ENCODE measurements around the gene SEC11A.
"Not testable (repeated sequence)": the region's sequence is repeated elsewhere in the genome, so short reads cannot be mapped to it uniquely, and the experiment has no call there.

The SEC11A gene

GRCh38 chr15:84761607-84762131, 45.7 kb upstream of the SEC11A start:
- Mint-ChIP-seq H3K4me1 (peaks cover 8% of the 10 kb centered on the region), H3K27me3 (ENCODE audit: low read depth, poor library complexity) (no peaks in the 10 kb centered on the region), H3K27ac (no peak overlapping the region), H3K4me3 (no peak overlapping the region), H3K9me3 (no peaks in the 10 kb centered on the region), H3K36me3 (ENCODE audit: low read depth) (peaks cover 14% of the 10 kb centered on the region)
- DNase-seq = no peak
- TF ChIP-seq, protein P1, sequence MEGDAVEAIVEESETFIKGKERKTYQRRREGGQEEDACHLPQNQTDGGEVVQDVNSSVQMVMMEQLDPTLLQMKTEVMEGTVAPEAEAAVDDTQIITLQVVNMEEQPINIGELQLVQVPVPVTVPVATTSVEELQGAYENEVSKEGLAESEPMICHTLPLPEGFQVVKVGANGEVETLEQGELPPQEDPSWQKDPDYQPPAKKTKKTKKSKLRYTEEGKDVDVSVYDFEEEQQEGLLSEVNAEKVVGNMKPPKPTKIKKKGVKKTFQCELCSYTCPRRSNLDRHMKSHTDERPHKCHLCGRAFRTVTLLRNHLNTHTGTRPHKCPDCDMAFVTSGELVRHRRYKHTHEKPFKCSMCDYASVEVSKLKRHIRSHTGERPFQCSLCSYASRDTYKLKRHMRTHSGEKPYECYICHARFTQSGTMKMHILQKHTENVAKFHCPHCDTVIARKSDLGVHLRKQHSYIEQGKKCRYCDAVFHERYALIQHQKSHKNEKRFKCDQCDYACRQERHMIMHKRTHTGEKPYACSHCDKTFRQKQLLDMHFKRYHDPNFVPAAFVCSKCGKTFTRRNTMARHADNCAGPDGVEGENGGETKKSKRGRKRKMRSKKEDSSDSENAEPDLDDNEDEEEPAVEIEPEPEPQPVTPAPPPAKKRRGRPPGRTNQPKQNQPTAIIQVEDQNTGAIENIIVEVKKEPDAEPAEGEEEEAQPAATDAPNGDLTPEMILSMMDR (IDR thresholded peaks at IDR 0.05) = no peak

GRCh38 chr15:84760219-84760618, 44.3 kb upstream of the SEC11A start:
- TF ChIP-seq, protein P1 (IDR thresholded peaks at IDR 0.05) = no peak
- peaks cover 8% of the 10 kb centered on the region for H3K36me3 Mint-ChIP-seq (ENCODE audit: low read depth)
- H3K27ac Mint-ChIP-seq = no peak overlapping the region
- H3K4me1 Mint-ChIP-seq = peaks cover 18% of the 10 kb centered on the region
- no peak overlapping the region for H3K4me3 Mint-ChIP-seq
- H3K27me3 Mint-ChIP-seq (ENCODE audit: low read depth, poor library complexity) = no peaks in the 10 kb centered on the region
- no peak for DNase-seq
- H3K9me3 Mint-ChIP-seq = no peaks in the 10 kb centered on the region

DNA sequence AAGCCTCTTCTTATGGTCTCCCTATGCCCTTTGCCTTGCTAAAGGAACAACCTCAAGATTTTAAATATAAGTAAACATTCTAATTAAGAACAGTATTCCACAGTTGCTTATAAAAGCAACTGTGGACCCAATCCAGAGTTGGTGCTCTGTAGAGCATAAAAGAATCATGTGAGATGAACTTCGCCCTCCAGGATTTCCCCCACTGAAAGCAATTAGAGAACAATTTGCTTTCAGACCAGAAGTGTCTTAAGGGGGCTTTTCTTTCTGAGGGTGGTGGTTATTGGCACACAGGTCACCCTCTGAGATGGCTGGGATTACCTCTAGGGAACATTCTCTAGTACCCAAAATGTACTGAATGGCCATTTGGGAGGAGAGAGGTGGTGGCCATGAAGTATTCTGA, 43.1 kb upstream of the SEC11A start:
- H3K27ac Mint-ChIP-seq = no peak overlapping the region
- H3K36me3 Mint-ChIP-seq (ENCODE audit: low read depth) = peaks cover under 1% of the 10 kb centered on the region
- H3K9me3 Mint-ChIP-seq = no peaks in the 10 kb centered on the region
- TF ChIP-seq, protein P1 (IDR thresholded peaks at IDR 0.05) = no peak
- DNase-seq = no peak
- H3K27me3 Mint-ChIP-seq (ENCODE audit: low read depth, poor library complexity) = no peaks in the 10 kb centered on the region
- H3K4me1 Mint-ChIP-seq = peaks cover 19% of the 10 kb centered on the region
- H3K4me3 Mint-ChIP-seq = no peak overlapping the region

GRCh38 chr15:84755736-84756527, 40.0 kb upstream of the SEC11A start:
- DNase-seq = no peak
- TF ChIP-seq, protein P1 (IDR thresholded peaks at IDR 0.05) = no peak
- Mint-ChIP-seq H3K27ac (no peak overlapping the region), H3K36me3 (ENCODE audit: low read depth) (peaks cover 9% of the 10 kb centered on the region), H3K9me3 (no peaks in the 10 kb centered on the region), H3K4me3 (no peak overlapping the region), H3K4me1 (peaks cover 43% of the 10 kb centered on the region), H3K27me3 (ENCODE audit: low read depth, poor library complexity) (no peaks in the 10 kb centered on the region)

GRCh38 chr15:84754889-84755288, 39.0 kb upstream of the SEC11A start:
- H3K9me3 Mint-ChIP-seq; H3K27ac Mint-ChIP-seq; H3K4me3 Mint-ChIP-seq; H3K27me3 Mint-ChIP-seq (ENCODE audit: low read depth, poor library complexity); H3K36me3 Mint-ChIP-seq (ENCODE audit: low read depth); DNase-seq: not testable (repeated sequence)
- H3K4me1 Mint-ChIP-seq = peaks cover 53% of the 10 kb centered on the region

GRCh38 chr15:84752700-84753099, 36.8 kb upstream of the SEC11A start:
- Mint-ChIP-seq H3K27me3 (ENCODE audit: low read depth, poor library complexity) (peaks cover 3% of the 10 kb centered on the region), H3K9me3 (no peaks in the 10 kb centered on the region), H3K36me3 (ENCODE audit: low read depth) (peaks cover 9% of the 10 kb centered on the region), H3K4me1 (peaks cover 57% of the 10 kb centered on the region), H3K4me3 (no peak overlapping the region), H3K27ac (peak overlapping the region; percentile 49)
- TF ChIP-seq, protein P1 (IDR thresholded peaks at IDR 0.05) = no peak
- no peak for DNase-seq

Data from nephron progenitor cell (in vitro differentiated cells).